Measurements from ENCODE around the gene GPRC5D. TPM values are rescaled to one million over a fixed set of nuclear protein-coding genes. Genes with fewer than 3 reads are reported as not detected.

GPRC5D gene
- total and polyA plus RNA-seq, 9 of the 15 experiments (the other 6 are each of a cell fraction or from before 2014, with no cell fraction given): 1.0 to 1.1 TPM; not detected in 7

DNA sequence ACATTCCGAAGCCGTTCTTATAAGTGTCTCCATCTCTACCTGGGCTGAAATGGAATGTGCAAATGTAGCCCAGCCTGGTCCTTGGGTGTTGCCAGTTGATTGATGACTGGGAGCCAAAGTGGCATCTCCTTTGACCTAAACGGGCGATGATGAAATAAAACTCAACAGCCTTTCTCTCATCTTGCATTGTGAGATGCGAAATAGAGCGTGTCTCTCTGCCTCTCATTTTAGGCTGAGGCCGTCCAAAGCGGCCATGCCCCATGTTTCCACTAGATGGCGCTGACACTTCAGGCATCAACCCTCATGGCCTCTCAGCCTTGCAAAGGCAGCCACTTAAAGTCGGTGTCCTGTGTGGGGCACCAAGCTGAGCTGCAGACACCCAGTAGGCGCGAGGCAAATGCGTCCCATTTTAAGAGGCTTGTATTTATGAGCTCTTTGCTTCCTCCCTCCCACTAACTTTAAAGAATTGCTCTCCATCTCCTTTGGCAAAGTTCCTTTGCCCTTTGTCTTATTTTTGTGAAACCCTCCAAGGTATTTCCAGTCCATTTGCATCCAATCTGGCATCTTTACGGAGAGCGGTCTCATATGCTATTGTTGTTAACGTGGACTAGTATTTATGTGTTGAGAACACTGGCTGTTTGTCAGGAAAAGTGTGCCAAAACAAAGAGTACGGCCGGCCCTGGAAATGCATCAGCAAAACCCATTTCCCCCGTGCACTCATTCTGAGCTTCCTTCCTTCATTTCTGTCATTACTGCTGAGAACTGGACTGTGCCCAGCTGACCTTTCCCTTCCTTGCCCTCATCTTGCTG, 35.6 kb downstream of the GPRC5D start (continued):
- TF ChIP-seq, protein P1, sequence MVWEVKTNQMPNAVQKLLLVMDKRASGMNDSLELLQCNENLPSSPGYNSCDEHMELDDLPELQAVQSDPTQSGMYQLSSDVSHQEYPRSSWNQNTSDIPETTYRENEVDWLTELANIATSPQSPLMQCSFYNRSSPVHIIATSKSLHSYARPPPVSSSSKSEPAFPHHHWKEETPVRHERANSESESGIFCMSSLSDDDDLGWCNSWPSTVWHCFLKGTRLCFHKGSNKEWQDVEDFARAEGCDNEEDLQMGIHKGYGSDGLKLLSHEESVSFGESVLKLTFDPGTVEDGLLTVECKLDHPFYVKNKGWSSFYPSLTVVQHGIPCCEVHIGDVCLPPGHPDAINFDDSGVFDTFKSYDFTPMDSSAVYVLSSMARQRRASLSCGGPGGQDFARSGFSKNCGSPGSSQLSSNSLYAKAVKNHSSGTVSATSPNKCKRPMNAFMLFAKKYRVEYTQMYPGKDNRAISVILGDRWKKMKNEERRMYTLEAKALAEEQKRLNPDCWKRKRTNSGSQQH (CRISPR knock-in tag; IDR thresholded peaks at IDR 0.05): no peak
- TF ChIP-seq, protein P2, sequence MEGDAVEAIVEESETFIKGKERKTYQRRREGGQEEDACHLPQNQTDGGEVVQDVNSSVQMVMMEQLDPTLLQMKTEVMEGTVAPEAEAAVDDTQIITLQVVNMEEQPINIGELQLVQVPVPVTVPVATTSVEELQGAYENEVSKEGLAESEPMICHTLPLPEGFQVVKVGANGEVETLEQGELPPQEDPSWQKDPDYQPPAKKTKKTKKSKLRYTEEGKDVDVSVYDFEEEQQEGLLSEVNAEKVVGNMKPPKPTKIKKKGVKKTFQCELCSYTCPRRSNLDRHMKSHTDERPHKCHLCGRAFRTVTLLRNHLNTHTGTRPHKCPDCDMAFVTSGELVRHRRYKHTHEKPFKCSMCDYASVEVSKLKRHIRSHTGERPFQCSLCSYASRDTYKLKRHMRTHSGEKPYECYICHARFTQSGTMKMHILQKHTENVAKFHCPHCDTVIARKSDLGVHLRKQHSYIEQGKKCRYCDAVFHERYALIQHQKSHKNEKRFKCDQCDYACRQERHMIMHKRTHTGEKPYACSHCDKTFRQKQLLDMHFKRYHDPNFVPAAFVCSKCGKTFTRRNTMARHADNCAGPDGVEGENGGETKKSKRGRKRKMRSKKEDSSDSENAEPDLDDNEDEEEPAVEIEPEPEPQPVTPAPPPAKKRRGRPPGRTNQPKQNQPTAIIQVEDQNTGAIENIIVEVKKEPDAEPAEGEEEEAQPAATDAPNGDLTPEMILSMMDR (IDR thresholded peaks at IDR 0.05 in 2 of 3, conservative IDR thresholded peaks at IDR 0.05 in 1 of 3; ENCODE audit: insufficient read depth in 2 of 3, low read depth in 1 of 3, low read length in 3 of 3): peak; percentile 87 to 94 (median 92)
- peak; percentile 44; the same call in 1 of the 2 replicates for TF ChIP-seq STAG1 (CRISPR knock-in tag; IDR thresholded peaks at IDR 0.05; ENCODE audit: borderline replicate concordance)
- TF ChIP-seq, protein P3, sequence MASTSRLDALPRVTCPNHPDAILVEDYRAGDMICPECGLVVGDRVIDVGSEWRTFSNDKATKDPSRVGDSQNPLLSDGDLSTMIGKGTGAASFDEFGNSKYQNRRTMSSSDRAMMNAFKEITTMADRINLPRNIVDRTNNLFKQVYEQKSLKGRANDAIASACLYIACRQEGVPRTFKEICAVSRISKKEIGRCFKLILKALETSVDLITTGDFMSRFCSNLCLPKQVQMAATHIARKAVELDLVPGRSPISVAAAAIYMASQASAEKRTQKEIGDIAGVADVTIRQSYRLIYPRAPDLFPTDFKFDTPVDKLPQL (IDR thresholded peaks at IDR 0.05; ENCODE audit: extremely low read depth, insufficient read length): no peak
- no peak for TF ChIP-seq NEUROD1 (IDR thresholded peaks at IDR 0.05; ENCODE audit: borderline replicate concordance, low read depth, low read length, partially characterized antibody)
- TF ChIP-seq SMC3 (conservative IDR thresholded peaks at IDR 0.05; ENCODE audit: insufficient read depth, low read depth, low read length): peak; percentile 86
- TF ChIP-seq JUND (IDR thresholded peaks at IDR 0.05; ENCODE audit: borderline replicate concordance, low read depth, low read length): 0 out of 2 replicates have a peak, but pooled peaks have one; percentile 12
- no peak for TF ChIP-seq JUND (tag; IDR thresholded peaks at IDR 0.05; ENCODE audit: borderline replicate concordance, low read depth, low read length)
- TF ChIP-seq SIN3B (IDR thresholded peaks at IDR 0.05; ENCODE audit: low read depth): peak; percentile 26; the same call in 1 of the 2 replicates
- TF ChIP-seq, protein P4, sequence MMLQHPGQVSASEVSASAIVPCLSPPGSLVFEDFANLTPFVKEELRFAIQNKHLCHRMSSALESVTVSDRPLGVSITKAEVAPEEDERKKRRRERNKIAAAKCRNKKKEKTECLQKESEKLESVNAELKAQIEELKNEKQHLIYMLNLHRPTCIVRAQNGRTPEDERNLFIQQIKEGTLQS (IDR thresholded peaks at IDR 0.05): peak; percentile 48; the same call in 1 of the 2 replicates
- TF ChIP-seq, protein P4 (CRISPR knock-in tag; conservative IDR thresholded peaks at IDR 0.05): no peak
- TF ChIP-seq BHLHE40 (IDR thresholded peaks at IDR 0.05; ENCODE audit: low read length): 0 out of 2 replicates have a peak, but pooled peaks have one; percentile 17
- no peak for TF ChIP-seq POLR2H (tag; IDR thresholded peaks at IDR 0.05; ENCODE audit: low read depth)
- TF ChIP-seq, protein P5, sequence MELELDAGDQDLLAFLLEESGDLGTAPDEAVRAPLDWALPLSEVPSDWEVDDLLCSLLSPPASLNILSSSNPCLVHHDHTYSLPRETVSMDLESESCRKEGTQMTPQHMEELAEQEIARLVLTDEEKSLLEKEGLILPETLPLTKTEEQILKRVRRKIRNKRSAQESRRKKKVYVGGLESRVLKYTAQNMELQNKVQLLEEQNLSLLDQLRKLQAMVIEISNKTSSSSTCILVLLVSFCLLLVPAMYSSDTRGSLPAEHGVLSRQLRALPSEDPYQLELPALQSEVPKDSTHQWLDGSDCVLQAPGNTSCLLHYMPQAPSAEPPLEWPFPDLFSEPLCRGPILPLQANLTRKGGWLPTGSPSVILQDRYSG (tag; conservative IDR thresholded peaks at IDR 0.05; ENCODE audit: low read depth): no peak
- peak; percentile 87 to 93 for TF ChIP-seq RAD21 (CRISPR knock-in tag; conservative IDR thresholded peaks at IDR 0.05 in 1 of 2, IDR thresholded peaks at IDR 0.05 in 1 of 2)
- no peak for TF ChIP-seq ZNF239 (CRISPR knock-in tag; IDR thresholded peaks at IDR 0.05)
